GM18870 (cell line): ENCODE measurements around the gene AFG1L.
"Not testable (repeated sequence)": the region's sequence is repeated elsewhere in the genome, so short reads cannot be mapped to it uniquely, and the experiment has no call there.

Experiments used
- ATAC-seq: cut with Tn5 transposase; IDR thresholded peaks from one replicate; pipeline ENCODE4 v1.9.1; 2021; ENCODE audit warnings: moderate library complexity; ENCODE audit not compliant: unreplicated experiment

The AFG1L gene

GRCh38 chr6:108407904-108408827, 113.3 kb downstream of the AFG1L start:
- no peak for ATAC-seq

DNA sequence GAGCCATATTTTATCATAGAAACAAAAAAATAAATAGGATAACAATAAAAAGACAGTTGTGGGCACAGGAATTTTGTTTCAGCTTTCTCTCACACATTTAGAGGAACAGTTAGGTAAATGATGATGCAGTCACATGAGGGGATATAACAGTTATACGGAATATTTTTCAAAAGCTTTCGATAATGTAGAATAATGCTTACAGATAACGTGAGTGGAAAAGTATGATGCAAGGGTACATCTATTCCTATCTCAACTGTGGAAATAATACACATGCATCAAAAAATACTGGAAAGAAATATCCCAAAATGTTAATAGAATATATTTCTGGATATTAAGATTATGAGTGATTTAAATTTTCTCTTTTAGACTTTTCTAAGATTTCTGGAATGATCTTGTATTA, 114.0 kb downstream of the AFG1L start:
- ATAC-seq, result no peak

- not testable (repeated sequence) for ATAC-seq
Measured at GRCh38 chr6:108416047-108416833, 121.4 kb downstream of the AFG1L start.

DNA sequence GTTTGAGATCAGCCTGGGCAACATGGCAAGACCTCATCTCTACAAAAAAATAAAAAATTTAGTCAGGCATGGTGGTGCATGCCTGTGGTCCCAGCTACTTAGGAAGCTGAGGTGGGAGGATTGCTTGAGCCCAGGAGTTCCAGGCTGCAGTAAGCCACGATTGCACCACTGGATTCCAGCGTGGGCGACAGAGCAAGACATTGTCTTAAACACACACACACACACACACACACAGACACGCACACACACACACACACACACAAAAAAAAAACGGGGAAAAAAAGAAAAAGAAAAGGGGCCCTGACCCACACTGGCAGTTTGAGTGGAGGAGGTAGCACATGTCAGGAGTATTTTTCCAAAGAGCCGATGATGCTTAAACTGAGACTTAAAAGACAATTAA, 122.2 kb downstream of the AFG1L start:
- no peak for ATAC-seq

DNA sequence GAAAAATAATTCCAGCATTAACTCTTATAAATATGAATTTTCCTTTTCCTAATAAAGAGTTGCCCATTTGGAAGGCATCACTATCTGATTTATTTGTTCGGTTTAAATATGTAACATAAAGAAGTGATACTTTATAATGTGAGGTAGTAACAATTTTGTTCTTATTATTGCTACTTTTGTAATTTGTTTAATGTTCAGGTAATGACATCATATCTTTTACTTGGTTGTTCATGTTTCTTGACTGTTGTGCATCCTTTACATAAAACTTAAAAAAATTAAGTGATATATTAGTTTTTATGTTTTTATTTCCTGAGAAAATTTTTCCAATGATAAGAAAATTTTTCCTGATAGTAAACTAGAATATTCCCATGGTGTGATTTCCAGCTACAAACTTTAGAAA, 124.6 kb downstream of the AFG1L start:
- ATAC-seq, result no peak

GRCh38 chr6:108419934-108420609, 125.2 kb downstream of the AFG1L start:
- no peak for ATAC-seq

GRCh38 chr6:108421366-108421765, 126.5 kb downstream of the AFG1L start:
- no peak for ATAC-seq

- no peak for ATAC-seq
Measured at GRCh38 chr6:108423982-108424705, 129.3 kb downstream of the AFG1L start.

GRCh38 chr6:108425428-108425827, 130.6 kb downstream of the AFG1L start:
- no peak for ATAC-seq

DNA sequence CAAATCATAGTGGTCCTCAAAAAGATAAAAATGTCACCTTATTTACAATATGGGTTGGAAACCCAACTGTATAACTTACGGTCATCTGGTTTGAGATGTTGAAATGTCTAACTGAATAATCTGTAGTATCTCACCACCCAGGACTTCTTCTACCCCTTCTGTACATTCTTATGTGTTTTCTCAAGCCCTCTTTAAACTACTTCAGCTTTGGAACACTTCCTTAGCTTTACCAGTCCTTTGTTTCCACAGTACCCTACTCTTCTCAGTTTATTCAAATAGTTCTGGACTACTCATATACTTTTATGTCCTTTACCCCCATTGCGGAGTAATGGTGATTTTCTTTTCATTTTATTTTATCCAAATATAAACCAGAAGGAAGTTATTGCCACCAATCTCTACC, 137.3 kb downstream of the AFG1L start:
- no peak for ATAC-seq

DNA sequence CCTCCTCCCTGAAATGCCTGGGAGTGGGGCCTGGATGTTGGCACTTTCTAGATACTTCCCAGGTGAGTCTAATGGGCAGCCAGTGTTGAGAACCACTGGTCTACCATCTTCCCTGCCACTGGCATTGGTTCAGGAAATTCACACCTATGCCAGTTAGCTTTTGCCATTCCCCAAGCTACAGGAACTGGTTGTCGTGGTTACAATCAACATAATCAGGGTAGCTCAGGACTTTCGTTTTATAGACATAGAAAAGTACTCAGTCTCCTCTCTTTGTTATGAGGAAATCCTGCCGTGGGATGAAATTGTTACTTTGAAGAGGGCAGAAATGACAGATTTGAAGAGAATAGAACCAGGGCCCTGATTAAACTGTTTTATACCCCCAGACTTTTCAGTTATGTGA, 137.9 kb downstream of the AFG1L start:
- no peak for ATAC-seq

DNA sequence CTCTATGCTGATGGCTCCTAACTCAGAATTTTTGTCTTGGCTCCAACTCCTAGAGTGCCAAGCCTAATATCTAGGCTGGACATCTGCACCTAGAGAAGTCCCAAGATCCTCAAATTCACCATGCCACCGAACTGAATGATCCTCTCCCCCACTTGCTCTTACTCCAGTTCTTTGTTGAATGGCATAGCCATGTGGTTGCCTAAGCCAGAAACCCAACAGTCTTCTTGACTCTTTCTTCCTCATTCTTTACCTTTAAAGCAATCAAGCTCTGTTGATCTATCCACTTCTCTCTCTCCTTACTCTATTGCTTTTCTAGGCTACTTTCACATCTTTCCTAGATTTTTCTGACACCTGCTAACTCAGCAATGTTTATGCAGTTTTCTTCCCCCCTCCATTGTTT, 139.4 kb downstream of the AFG1L start:
- no peak for ATAC-seq

DNA sequence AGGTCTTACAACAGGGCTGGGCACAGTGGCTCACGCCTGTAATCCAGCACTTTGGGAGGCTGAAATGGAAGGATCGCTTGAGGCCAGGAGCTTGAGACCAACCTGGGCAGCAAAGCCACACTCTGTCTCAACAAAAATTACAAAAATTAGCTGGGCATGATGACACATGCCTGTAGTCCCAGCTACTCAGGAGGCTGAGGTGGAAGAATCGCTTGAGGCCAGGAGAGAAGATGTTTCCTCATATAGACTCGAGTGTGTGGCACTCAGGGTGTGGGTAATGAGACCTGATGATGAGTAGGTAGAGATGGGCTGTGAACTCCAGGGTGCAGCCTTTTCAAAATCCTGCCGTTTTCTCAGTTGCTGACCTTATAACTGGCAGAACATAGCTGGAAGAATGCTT, 140.5 kb downstream of the AFG1L start:
- ATAC-seq, result no peak

- ATAC-seq, result no peak
Measured at GRCh38 chr6:108436771-108437170, 141.9 kb downstream of the AFG1L start.

- ATAC-seq, result no peak
Measured at GRCh38 chr6:108437821-108438220, 143.0 kb downstream of the AFG1L start.

GRCh38 chr6:108438918-108439317, 144.1 kb downstream of the AFG1L start:
- no peak for ATAC-seq

DNA sequence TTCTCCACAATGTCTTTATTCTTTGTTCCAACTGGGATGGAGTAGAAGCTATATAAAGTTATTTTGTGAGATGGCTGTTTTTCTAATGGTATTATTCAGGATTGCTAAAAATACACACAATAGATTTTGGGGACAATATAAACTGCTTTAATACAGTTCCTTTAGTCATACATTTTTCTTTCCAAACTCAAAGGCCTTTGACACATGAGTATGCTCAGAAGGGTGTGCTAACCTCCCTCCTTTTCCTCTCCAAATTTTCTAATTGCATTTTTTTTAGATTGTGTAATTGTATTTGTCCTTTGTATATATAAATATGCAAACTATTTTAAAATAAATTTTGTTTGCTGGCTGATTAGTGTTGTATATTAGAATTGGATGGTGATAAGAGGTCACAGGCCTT, 146.3 kb downstream of the AFG1L start:
- no peak for ATAC-seq

DNA sequence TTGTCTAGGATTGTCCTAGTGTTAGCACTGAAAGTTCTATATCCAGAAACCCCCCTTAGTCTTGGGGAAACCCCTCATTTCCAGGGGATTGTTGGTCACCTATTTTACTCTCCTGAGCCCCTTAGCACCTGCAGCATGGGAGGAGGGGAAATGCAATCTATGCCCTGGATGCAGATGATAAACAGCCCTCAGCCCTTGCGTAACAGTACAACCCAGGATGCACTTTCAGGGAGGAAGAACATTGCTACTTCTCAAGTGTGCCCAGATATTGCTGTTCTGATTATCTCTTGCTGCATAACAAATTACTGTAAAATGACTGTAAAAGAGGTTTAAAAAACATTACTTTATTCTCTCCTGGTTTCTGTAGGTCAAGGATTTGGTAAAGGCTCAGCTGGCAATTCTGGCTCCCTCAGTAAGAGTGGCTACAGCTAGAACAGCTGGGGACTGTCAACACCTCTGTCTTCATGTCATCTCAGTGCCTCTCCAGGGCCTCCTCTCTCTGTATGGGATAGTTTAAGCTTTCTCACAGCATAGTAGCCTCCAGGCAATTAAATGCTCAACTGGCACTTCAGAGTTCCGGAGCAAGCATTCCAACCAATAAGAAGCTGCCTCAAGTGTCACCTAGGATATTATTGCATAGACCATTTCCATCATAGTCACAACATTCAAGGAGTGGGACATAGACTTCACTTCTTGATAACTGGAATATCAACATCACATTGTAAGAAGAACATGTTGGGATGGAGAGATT, 148.1 kb downstream of the AFG1L start:
- no peak for ATAC-seq

DNA sequence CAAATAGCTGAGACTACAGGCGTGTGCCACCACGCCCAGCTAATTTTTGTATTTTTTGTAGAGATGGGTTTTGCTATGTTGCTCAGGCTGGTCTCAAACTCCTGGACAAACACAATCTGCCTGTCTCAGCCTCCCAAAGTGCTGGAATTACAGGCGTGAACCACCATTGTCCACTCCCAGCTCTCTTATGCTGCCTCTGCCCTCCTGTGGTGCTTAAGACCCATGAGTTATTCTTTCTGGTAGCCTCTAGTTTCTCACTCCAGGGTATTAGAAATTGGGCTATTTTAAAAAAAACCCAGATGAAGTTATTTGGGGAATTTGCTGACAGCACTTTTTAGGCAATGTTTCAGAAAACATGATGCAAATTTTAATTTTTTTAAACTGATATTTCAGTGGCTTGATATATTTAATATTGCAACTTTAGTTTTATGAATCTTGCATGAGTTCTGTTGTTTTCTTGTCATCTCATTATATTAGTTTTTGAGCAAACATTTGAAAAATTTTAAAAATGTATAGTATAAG, 151.8 kb downstream of the AFG1L start:
- no peak for ATAC-seq

GRCh38 chr6:108448481-108448880, 153.6 kb downstream of the AFG1L start:
- ATAC-seq, result no peak
